HepG2 (cell line): ENCODE data around the gene DPEP2NB. TPM values are rescaled to one million over a fixed set of nuclear protein-coding genes. Genes with fewer than 3 reads are reported as not detected.

Experiments
- FLYWCH1 ChIP-seq: sonication (generic); formaldehyde crosslinking; IDR thresholded peaks from 2 replicates; pipeline ENCODE4 v1.8.1; 2023; ENCODE audit warnings: mild to moderate bottlenecking, missing genetic modification reagents
- PRMT3 ChIP-seq: sonication (generic); formaldehyde crosslinking; IDR thresholded peaks from 2 replicates; pipeline ENCODE4 v1.8.1; 2022; ENCODE audit warnings: low read depth, mild to moderate bottlenecking, moderate library complexity, missing genetic modification reagents, borderline replicate concordance
- TRIM24 ChIP-seq: sonication (generic); formaldehyde crosslinking; IDR thresholded peaks from 2 replicates; pipeline ENCODE4 v1.8.0; 2022; ENCODE audit warnings: mild to moderate bottlenecking, missing genetic modification reagents
- ZNF224 ChIP-seq: sonication (generic); formaldehyde crosslinking; IDR thresholded peaks from 2 replicates; pipeline ENCODE4 v1.5.0; 2020; ENCODE audit warnings: mild to moderate bottlenecking, missing genetic modification reagents
- ZNF468 ChIP-seq: sonication (generic); formaldehyde crosslinking; IDR thresholded peaks from 2 replicates; pipeline ENCODE4 v1.8.0; 2022; ENCODE audit warnings: mild to moderate bottlenecking, moderate library complexity, missing genetic modification reagents
- ZNF547 ChIP-seq: sonication (generic); formaldehyde crosslinking; IDR thresholded peaks from 2 replicates; pipeline ENCODE4 v1.5.1; 2020; ENCODE audit warnings: mild to moderate bottlenecking, missing genetic modification reagents
- ZNF563 ChIP-seq: sonication (generic); formaldehyde crosslinking; IDR thresholded peaks from 2 replicates; pipeline ENCODE4 v1.8.0; 2022; ENCODE audit warnings: mild to moderate bottlenecking, moderate library complexity, missing genetic modification reagents
- polyA plus RNA-seq, 8 experiments: library from polyadenylated mRNA; depleted of rRNA in 3 of 8; stranded (reverse) in 7 of 8; unstranded in 1 of 8; fragments of >200 nt; fragmentation: Illumina TruSeq in 4 of 8; extraction: Trizol in 4 of 8; gene quantifications; 2 replicates each; pipeline versions ENCODE4 v1.2.1 to v1.2.3, GENCODE V29; 2011 to 2016; ENCODE audit warnings: low read depth in 4 of 8, missing spikeins in 1 of 8, mixed read lengths in 1 of 8; ENCODE audit not compliant: insufficient read depth in 1 of 8
- total RNA-seq, 5 experiments: library from RNA; depleted of rRNA; stranded (reverse); fragments of >200 nt; fragmentation: Illumina TruSeq; extraction: Trizol; gene quantifications; 2 replicates each; pipeline ENCODE4 v1.2.3, GENCODE V29; 2016; ENCODE audit warnings: low read depth in 1 of 5
- TF ChIP-seq, protein P1 (sequence below): sonication (generic); formaldehyde crosslinking; IDR thresholded peaks from 2 replicates; pipeline ENCODE4 v1.5.0; 2020; ENCODE audit warnings: missing genetic modification reagents, mild to moderate bottlenecking, borderline replicate concordance
- TF ChIP-seq, protein P2 (sequence below): sonication (generic); formaldehyde crosslinking; IDR thresholded peaks from 2 replicates; pipeline ENCODE4 v1.8.0; 2022; ENCODE audit warnings: mild to moderate bottlenecking, missing genetic modification reagents, moderate library complexity
- TF ChIP-seq, protein P3 (sequence below): sonication (generic); formaldehyde crosslinking; IDR thresholded peaks from 2 replicates; pipeline ENCODE4 v1.5.0; 2020; ENCODE audit warnings: missing genetic modification reagents

DPEP2NB gene
- total and polyA plus RNA-seq, 2 of the 13 experiments (the other 11 are each of a cell fraction or from before 2014, with no cell fraction given), result not detected

DNA sequence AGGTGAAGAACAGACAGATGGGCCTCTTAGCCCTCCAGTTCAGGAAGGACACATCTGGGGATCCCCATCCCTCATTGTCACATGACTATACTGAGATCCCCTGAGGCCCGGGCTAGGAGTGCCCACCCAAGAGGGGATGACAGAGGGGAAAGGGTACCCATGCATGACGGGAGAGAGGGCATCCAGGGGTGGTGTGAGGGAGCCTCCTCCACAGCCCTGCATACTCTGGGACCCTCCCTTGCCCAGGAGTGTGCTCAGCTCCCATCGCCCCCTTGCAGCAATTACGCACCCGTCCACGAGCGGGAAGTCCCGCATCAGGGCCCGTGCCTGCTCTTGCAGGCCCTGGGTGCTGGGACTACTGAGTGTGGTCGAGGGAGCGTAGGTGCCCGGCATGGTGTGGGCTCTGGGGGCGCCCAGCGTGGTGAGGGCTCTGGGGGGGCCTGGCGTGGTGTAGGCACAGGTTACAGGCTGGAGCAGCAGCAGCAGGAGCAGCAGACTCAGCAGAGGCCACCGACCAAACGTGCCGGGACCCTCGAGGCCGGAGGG lies 23.0 kb downstream of the DPEP2NB start (continued):
- TF ChIP-seq, protein P1, sequence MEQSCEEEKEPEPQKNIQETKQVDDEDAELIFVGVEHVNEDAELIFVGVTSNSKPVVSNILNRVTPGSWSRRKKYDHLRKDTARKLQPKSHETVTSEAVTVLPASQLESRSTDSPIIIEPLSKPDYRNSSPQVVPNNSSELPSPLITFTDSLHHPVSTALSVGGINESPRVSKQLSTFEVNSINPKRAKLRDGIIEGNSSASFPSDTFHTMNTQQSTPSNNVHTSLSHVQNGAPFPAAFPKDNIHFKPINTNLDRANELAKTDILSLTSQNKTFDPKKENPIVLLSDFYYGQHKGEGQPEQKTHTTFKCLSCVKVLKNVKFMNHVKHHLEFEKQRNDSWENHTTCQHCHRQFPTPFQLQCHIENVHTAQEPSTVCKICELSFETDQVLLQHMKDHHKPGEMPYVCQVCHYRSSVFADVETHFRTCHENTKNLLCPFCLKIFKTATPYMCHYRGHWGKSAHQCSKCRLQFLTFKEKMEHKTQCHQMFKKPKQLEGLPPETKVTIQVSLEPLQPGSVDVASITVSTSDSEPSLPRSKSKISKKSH (CRISPR knock-in tag), result peak; percentile 4; the same call in 1 of the 2 replicates
- TF ChIP-seq ZNF468 (CRISPR knock-in tag) (0 out of 2 replicates have a peak, but pooled peaks have one; percentile 70), FLYWCH1 (no peak), PRMT3 (CRISPR knock-in tag) (0 out of 2 replicates have a peak, but pooled peaks have one; percentile 11), ZNF547 (CRISPR knock-in tag) (no peak), ZNF563 (CRISPR knock-in tag) (no peak), ZNF224 (0 out of 2 replicates have a peak, but pooled peaks have one; percentile 5), TRIM24 (no peak)
- TF ChIP-seq, protein P2, sequence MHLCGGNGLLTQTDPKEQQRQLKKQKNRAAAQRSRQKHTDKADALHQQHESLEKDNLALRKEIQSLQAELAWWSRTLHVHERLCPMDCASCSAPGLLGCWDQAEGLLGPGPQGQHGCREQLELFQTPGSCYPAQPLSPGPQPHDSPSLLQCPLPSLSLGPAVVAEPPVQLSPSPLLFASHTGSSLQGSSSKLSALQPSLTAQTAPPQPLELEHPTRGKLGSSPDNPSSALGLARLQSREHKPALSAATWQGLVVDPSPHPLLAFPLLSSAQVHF, result 0 out of 2 replicates have a peak, but pooled peaks have one; percentile 20
- TF ChIP-seq, protein P3, sequence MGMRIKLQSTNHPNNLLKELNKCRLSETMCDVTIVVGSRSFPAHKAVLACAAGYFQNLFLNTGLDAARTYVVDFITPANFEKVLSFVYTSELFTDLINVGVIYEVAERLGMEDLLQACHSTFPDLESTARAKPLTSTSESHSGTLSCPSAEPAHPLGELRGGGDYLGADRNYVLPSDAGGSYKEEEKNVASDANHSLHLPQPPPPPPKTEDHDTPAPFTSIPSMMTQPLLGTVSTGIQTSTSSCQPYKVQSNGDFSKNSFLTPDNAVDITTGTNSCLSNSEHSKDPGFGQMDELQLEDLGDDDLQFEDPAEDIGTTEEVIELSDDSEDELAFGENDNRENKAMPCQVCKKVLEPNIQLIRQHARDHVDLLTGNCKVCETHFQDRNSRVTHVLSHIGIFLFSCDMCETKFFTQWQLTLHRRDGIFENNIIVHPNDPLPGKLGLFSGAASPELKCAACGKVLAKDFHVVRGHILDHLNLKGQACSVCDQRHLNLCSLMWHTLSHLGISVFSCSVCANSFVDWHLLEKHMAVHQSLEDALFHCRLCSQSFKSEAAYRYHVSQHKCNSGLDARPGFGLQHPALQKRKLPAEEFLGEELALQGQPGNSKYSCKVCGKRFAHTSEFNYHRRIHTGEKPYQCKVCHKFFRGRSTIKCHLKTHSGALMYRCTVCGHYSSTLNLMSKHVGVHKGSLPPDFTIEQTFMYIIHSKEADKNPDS, result peak; percentile 75; the same call in 1 of the 2 replicates
